ENCODE results near the gene AGBL4.

AGBL4 gene

GRCh38 chr1:48526008-48526710 is 1497.6 kb downstream of the AGBL4 start:
- no peak for TF ChIP-seq GATA3 (IDR thresholded peaks at IDR 0.05; ENCODE audit: low read depth, low read length)

GRCh38 chr1:48524892-48525467 is 1498.8 kb downstream of the AGBL4 start:
- TF ChIP-seq GATA2 (IDR thresholded peaks at IDR 0.05; ENCODE audit: low read depth, low read length) (no peak), GATA3 (IDR thresholded peaks at IDR 0.05; ENCODE audit: low read depth, low read length) (no peak)

GRCh38 chr1:48523558-48523957 is 1500.2 kb downstream of the AGBL4 start:
- TF ChIP-seq GATA2 (IDR thresholded peaks at IDR 0.05; ENCODE audit: low read depth, low read length) (no peak), GATA3 (IDR thresholded peaks at IDR 0.05; ENCODE audit: low read depth, low read length) (no peak)

GRCh38 chr1:48506870-48507269 is 1516.9 kb downstream of the AGBL4 start:
- no peak for TF ChIP-seq GATA3 (IDR thresholded peaks at IDR 0.05; ENCODE audit: low read depth, low read length)
- TF ChIP-seq GATA2 (IDR thresholded peaks at IDR 0.05; ENCODE audit: low read depth, low read length): no peak

GRCh38 chr1:48500541-48501450 is 1523.0 kb downstream of the AGBL4 start:
- TF ChIP-seq GATA2 (IDR thresholded peaks at IDR 0.05; ENCODE audit: low read depth, low read length) (no peak), GATA3 (IDR thresholded peaks at IDR 0.05; ENCODE audit: low read depth, low read length) (no peak)

GRCh38 chr1:48499211-48499735 is 1524.5 kb downstream of the AGBL4 start:
- TF ChIP-seq GATA3 (IDR thresholded peaks at IDR 0.05; ENCODE audit: low read depth, low read length): no peak
- TF ChIP-seq GATA2 (IDR thresholded peaks at IDR 0.05; ENCODE audit: low read depth, low read length): no peak

GRCh38 chr1:48498096-48498791 is 1525.5 kb downstream of the AGBL4 start:
- TF ChIP-seq GATA2 (IDR thresholded peaks at IDR 0.05; ENCODE audit: low read depth, low read length): 0 out of 2 replicates have a peak, but pooled peaks have one; percentile 30
- no peak for TF ChIP-seq GATA3 (IDR thresholded peaks at IDR 0.05; ENCODE audit: low read depth, low read length)

- no peak for TF ChIP-seq GATA3 (IDR thresholded peaks at IDR 0.05; ENCODE audit: low read depth, low read length)
- no peak for TF ChIP-seq GATA2 (IDR thresholded peaks at IDR 0.05; ENCODE audit: low read depth, low read length)
These were observed 1527.8 kb downstream of the AGBL4 start for GRCh38 chr1:48495911-48496310.

GRCh38 chr1:48495166-48495565 is 1528.6 kb downstream of the AGBL4 start:
- TF ChIP-seq GATA2 (IDR thresholded peaks at IDR 0.05; ENCODE audit: low read depth, low read length): no peak
- no peak for TF ChIP-seq GATA3 (IDR thresholded peaks at IDR 0.05; ENCODE audit: low read depth, low read length)

- TF ChIP-seq GATA3 (IDR thresholded peaks at IDR 0.05; ENCODE audit: low read depth, low read length) (no peak), GATA2 (IDR thresholded peaks at IDR 0.05; ENCODE audit: low read depth, low read length) (no peak)
These were observed 1529.6 kb downstream of the AGBL4 start for GRCh38 chr1:48493970-48494769.

- TF ChIP-seq GATA3 (IDR thresholded peaks at IDR 0.05; ENCODE audit: low read depth, low read length): no peak
- TF ChIP-seq GATA2 (IDR thresholded peaks at IDR 0.05; ENCODE audit: low read depth, low read length): no peak
These were observed 1530.7 kb downstream of the AGBL4 start for GRCh38 chr1:48493041-48493440.

- TF ChIP-seq GATA3 (IDR thresholded peaks at IDR 0.05; ENCODE audit: low read depth, low read length): no peak
- no peak for TF ChIP-seq GATA2 (IDR thresholded peaks at IDR 0.05; ENCODE audit: low read depth, low read length)
These were observed 1531.4 kb downstream of the AGBL4 start for GRCh38 chr1:48492392-48492791.

GRCh38 chr1:48488721-48489120 is 1535.0 kb downstream of the AGBL4 start:
- no peak for TF ChIP-seq GATA3 (IDR thresholded peaks at IDR 0.05; ENCODE audit: low read depth, low read length)
- no peak for TF ChIP-seq GATA2 (IDR thresholded peaks at IDR 0.05; ENCODE audit: low read depth, low read length)

All from SH-SY5Y (cell line).